Activated CD4-positive, alpha-beta T cell treated with anti-CD3 and anti-CD28 coated beads, Interleukin-2, amount 10 ng/mL, durations not matched to agents 24 days and 14 days (primary cell): Measurements from ENCODE around the gene C6orf120. TPM values are rescaled to one million over a fixed set of nuclear protein-coding genes. Genes with fewer than 3 reads are reported as not detected.

Source experiments
- DNase-seq: peaks from one replicate; pipeline ENCODE4 v3.0.0; 2022
- H3K27ac Mint-ChIP-seq: one replicate; pipeline ENCODE4 v1.8.0; 2022; ENCODE audit warnings: mild to moderate bottlenecking, mixed read lengths
- H3K27me3 Mint-ChIP-seq: one replicate; pipeline ENCODE4 v1.8.0; 2022; ENCODE audit warnings: mixed read lengths
- H3K36me3 Mint-ChIP-seq: one replicate; pipeline ENCODE4 v1.8.0; 2022; ENCODE audit warnings: low read depth, mild to moderate bottlenecking, mixed read lengths
- H3K4me1 Mint-ChIP-seq: one replicate; pipeline ENCODE4 v1.8.0; 2021; ENCODE audit warnings: mixed read lengths
- H3K4me3 Mint-ChIP-seq: one replicate; pipeline ENCODE4 v1.8.0; 2022; ENCODE audit warnings: mild to moderate bottlenecking, moderate library complexity, mixed read lengths
- H3K9me3 Mint-ChIP-seq: one replicate; pipeline ENCODE4 v1.8.0; 2021; ENCODE audit warnings: mixed read lengths
- intact Hi-C: fragments of 100-400 bp; cut with micrococcal nuclease; formaldehyde crosslinking; loops from one replicate; pipeline ENCODE4 v1.15.1; 2023
- total RNA-seq: library from RNA; stranded (reverse); gene quantifications from 2 replicates; pipeline ENCODE4 v1.2.3, GENCODE V29; 2022

The C6orf120 gene
- total RNA-seq, 1 donor from 2014 or later: 23.8 TPM

DNA sequence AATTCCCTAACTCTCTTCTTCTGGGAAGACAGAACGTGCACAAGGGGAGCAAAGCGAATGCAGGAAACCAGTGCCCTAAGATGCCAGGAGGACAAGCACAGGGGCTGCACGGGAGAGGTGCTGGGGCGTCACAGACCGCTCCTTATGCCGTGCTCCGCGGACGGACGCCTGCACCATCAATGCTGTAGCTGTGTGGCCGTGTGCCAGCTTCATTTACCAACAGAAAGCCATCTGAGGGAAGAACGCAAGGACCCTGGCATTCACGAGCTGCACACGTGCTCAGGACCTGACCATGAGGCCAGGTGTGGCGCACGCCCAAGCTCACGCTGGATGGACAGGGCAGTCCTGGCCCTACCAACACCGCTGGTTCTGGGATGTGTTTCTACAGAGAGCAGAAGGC is 35.5 kb upstream of the C6orf120 start:
- no peaks in the 10 kb centered on the region for H3K9me3 Mint-ChIP-seq
- no peak overlapping the region for H3K27ac Mint-ChIP-seq
- no peak for DNase-seq
- intact Hi-C loops: no loop called here
- H3K27me3 Mint-ChIP-seq: no peaks in the 10 kb centered on the region
- peaks cover 6% of the 10 kb centered on the region for H3K36me3 Mint-ChIP-seq
- H3K4me3 Mint-ChIP-seq: no peak overlapping the region
- H3K4me1 Mint-ChIP-seq: peaks cover 6% of the 10 kb centered on the region

DNA sequence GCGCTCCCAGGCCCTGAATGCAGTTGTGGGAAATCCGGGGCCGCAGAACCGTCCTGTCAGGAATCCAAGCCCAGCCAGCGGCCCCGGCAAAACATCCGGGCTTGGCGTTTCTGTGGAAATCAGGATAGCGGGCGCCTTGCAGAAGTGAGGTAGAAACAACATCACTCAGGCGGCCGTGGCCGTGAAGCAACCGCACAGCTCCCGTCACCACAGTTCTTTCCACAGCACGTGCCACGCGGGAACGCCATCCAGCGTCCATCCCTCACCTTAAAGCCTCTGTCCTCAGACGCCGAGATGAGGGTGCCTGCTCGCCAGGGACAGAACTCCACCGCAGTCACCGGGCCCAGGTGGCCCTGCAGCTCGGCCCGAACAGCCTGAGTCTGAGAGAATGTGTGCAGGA is 34.2 kb upstream of the C6orf120 start:
- no peaks in the 10 kb centered on the region for H3K27me3 Mint-ChIP-seq
- H3K4me1 Mint-ChIP-seq: peaks cover 6% of the 10 kb centered on the region
- peaks cover 6% of the 10 kb centered on the region for H3K36me3 Mint-ChIP-seq
- no peak overlapping the region for H3K4me3 Mint-ChIP-seq
- H3K9me3 Mint-ChIP-seq: no peaks in the 10 kb centered on the region
- DNase-seq: no peak
- H3K27ac Mint-ChIP-seq: no peak overlapping the region
- intact Hi-C loops: no loop called here

DNA sequence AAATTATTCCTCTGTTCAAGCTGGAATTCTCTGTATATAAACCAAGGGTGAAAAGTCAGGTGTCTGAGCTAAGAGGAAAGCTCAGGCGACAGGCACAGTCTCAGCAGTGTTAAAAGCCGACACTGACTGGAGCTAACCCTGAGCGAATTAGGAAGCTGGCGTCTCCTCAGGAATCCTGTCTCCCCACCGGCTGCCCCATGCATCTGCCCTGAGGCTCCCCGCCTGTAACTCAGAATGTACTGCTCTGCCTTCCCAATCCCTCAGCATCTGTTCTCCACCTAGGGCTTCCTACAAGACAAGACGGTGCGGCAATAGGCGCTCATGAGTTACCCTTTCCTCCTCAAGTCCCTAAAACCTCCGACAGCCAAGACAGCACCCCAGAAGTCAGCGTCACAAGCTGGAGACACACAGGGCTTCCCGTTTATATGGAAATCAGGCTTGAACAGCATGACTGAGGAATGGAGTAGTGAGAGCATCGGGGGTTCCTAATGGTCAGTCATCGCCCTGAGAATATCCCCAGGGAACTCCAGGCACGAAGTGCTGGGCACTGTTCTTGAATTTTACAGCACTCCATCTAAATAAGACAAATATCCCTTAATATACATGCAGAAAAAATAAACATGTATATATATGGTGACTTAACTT is 33.6 kb upstream of the C6orf120 start:
- H3K27ac Mint-ChIP-seq: no peak overlapping the region

DNA sequence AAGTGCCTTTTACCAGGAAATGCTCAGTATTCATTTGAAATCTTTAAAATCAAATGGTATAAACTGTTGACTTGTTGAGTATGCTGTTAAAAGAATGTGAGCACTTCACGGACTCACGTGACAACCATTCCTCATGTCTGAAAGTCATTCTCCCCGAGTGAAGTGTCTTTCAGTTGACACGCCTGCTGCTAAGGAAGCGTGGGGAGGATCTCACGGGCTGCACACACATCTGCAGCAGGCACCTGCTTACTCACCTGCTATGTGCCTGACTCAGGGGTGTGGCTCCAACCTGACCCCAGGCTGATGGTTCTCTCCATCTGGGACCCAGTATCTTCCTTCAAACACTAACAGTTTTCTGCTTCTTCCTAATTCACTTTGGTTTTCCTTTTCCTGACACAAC is 32.8 kb upstream of the C6orf120 start:
- Mint-ChIP-seq H3K4me3 (no peak overlapping the region), H3K36me3 (peaks cover 2% of the 10 kb centered on the region), H3K4me1 (peaks cover 6% of the 10 kb centered on the region), H3K27ac (no peak overlapping the region), H3K27me3 (no peaks in the 10 kb centered on the region), H3K9me3 (no peaks in the 10 kb centered on the region)
- peak; percentile 47 for DNase-seq
- intact Hi-C loops: no loop called here

More for the DNA sequence above, 33.6 kb upstream of the C6orf120 start:
- no peak for DNase-seq
- Mint-ChIP-seq H3K9me3 (no peaks in the 10 kb centered on the region), H3K36me3 (peaks cover 6% of the 10 kb centered on the region), H3K27me3 (no peaks in the 10 kb centered on the region), H3K4me1 (peaks cover 6% of the 10 kb centered on the region), H3K4me3 (no peak overlapping the region)
- intact Hi-C loops: no loop called here

- intact Hi-C loops: no loop called here
- Mint-ChIP-seq H3K27me3 (no peaks in the 10 kb centered on the region), H3K9me3 (no peaks in the 10 kb centered on the region), H3K27ac (no peak overlapping the region), H3K4me3 (no peak overlapping the region), H3K36me3 (peaks cover 2% of the 10 kb centered on the region), H3K4me1 (peaks cover 6% of the 10 kb centered on the region)
- DNase-seq: no peak
Observed at GRCh38 chr6:169669889-169670288, 32.0 kb upstream of the C6orf120 start.

DNA sequence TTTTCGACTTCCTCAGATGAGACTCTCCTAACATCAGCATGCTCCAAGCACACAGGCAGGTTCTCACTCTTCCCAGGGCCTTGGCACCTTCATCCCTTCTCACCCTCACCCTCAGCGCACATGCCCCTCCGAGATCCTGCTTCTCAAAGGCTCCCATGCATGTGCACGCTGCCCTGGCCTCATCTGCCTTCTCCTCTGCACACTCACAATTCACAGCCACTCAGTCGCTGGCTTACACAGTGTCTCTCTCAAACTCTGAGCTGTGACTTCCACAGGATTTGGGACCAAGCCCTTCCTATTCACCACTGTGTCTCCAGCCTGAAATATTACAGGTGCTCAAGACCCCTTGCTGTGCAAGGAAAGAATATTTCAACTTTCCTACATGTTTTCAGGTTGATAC is 30.4 kb upstream of the C6orf120 start:
- no peak for DNase-seq
- intact Hi-C loops: no loop called here
- no peaks in the 10 kb centered on the region for H3K9me3 Mint-ChIP-seq
- H3K27me3 Mint-ChIP-seq: no peaks in the 10 kb centered on the region
- no peak overlapping the region for H3K4me3 Mint-ChIP-seq
- H3K4me1 Mint-ChIP-seq: peaks cover 6% of the 10 kb centered on the region
- H3K27ac Mint-ChIP-seq: no peak overlapping the region
- peaks cover 4% of the 10 kb centered on the region for H3K36me3 Mint-ChIP-seq

DNA sequence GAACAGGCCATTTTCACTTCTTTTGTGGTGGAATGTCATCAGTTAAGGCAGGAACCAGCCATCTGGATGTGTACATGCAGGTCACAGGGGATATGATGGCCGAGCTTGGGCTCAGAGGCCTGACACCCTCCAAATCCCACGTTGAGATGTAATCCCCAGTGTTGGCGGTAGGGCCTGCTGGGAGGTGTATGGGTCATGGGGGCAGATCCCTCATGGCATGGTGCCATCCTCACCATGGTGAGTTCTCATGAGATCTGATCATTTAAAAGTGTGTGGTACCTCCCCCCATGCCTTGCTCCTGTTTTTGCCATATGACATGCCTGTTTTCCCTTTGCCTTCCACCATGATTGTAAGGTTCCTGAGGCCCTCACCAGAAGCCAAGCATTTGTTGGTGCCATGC is 26.9 kb upstream of the C6orf120 start:
- no peak for DNase-seq
- Mint-ChIP-seq H3K27ac (no peak overlapping the region), H3K4me1 (peaks cover under 1% of the 10 kb centered on the region), H3K27me3 (no peaks in the 10 kb centered on the region), H3K4me3 (no peak overlapping the region), H3K9me3 (no peaks in the 10 kb centered on the region), H3K36me3 (peaks cover 6% of the 10 kb centered on the region)
- intact Hi-C loops: no loop called here

DNA sequence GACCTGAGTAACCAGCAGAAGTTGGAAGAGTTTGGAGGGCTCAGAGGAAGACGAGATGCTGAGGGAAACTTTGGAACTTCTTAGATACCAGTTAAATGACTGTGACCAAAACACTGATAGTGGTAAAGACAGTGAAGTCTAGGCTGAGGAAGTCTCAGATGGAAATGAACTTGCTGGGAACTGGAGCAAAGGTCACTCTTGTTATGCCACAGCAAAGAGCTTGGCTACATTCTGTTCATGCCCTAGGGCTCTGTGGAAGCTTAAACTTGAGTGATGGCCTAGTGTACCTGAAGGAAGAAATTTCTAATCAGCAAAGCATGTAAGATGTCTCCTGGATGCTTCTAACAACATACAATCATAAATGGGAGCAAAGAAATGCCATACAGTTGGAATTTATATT is 24.8 kb upstream of the C6orf120 start:
- Mint-ChIP-seq H3K4me1 (no peaks in the 10 kb centered on the region), H3K4me3 (no peak overlapping the region), H3K36me3 (peaks cover 14% of the 10 kb centered on the region), H3K27me3 (no peaks in the 10 kb centered on the region), H3K9me3 (peaks cover 4% of the 10 kb centered on the region), H3K27ac (no peak overlapping the region)
- intact Hi-C loops: no loop called here
- DNase-seq: no peak

- Mint-ChIP-seq H3K27ac (no peak overlapping the region), H3K4me3 (no peak overlapping the region), H3K27me3 (no peaks in the 10 kb centered on the region), H3K9me3 (peaks cover 4% of the 10 kb centered on the region), H3K36me3 (peaks cover 16% of the 10 kb centered on the region), H3K4me1 (no peaks in the 10 kb centered on the region)
- intact Hi-C loops: no loop called here
- no peak for DNase-seq
Observed at GRCh38 chr6:169678342-169678741, 23.6 kb upstream of the C6orf120 start.

- Mint-ChIP-seq H3K36me3 (peaks cover 46% of the 10 kb centered on the region), H3K4me1 (no peaks in the 10 kb centered on the region), H3K9me3 (peaks cover 19% of the 10 kb centered on the region), H3K4me3 (no peak overlapping the region), H3K27ac (no peak overlapping the region), H3K27me3 (no peaks in the 10 kb centered on the region)
- DNase-seq: no peak
- intact Hi-C loops: no loop called here
Observed at GRCh38 chr6:169684056-169684455, 17.9 kb upstream of the C6orf120 start.

DNA sequence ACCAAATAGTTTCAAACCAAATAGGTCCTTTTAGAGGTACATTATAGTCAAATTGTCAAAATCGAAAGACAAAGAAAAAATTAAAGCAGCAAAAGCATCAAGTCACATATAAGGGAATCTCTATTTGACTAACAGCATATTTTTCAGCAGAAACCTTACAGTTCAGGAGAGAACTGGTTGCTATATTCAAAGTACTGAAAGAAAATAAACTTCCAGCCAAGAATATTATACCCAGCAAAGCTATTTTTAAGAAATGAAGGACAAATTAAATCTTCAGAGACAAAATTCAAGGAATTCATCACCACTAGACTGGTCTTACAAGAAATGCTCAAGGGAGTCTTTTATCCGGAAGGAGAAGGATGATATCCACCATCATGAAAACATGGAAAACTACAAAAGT is 16.1 kb upstream of the C6orf120 start:
- Mint-ChIP-seq H3K36me3 (peaks cover 38% of the 10 kb centered on the region), H3K27me3 (no peaks in the 10 kb centered on the region), H3K27ac (no peak overlapping the region), H3K4me3 (no peak overlapping the region), H3K9me3 (peaks cover 20% of the 10 kb centered on the region), H3K4me1 (no peaks in the 10 kb centered on the region)
- intact Hi-C loops: no loop called here
- DNase-seq: no peak

DNA sequence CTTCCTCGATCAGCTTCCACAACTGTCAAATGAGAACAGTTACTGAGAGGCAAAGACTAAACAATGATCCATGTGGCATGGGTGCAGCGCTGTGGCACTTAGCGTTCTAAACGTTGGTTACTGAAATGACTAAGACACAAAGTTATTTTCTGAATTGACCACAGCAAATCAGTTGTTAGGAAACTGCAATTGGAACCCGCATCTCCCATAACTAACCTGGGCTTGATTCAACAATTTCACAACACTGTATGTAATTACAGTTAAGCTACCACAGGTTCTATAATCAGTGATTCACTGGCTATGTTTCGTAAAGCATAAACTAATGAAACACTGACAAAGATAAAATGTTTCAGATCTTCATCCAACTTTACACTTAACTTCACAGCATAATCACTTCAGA is 12.6 kb upstream of the C6orf120 start:
- H3K4me1 Mint-ChIP-seq: no peaks in the 10 kb centered on the region
- H3K4me3 Mint-ChIP-seq: no peak overlapping the region
- peaks cover 20% of the 10 kb centered on the region for H3K9me3 Mint-ChIP-seq
- peak; percentile 44 for DNase-seq
- intact Hi-C loops: no loop called here
- no peaks in the 10 kb centered on the region for H3K27me3 Mint-ChIP-seq
- no peak overlapping the region for H3K27ac Mint-ChIP-seq
- H3K36me3 Mint-ChIP-seq: peaks cover 34% of the 10 kb centered on the region

- Mint-ChIP-seq H3K4me3 (no peak overlapping the region), H3K36me3 (peaks cover 24% of the 10 kb centered on the region), H3K27me3 (no peaks in the 10 kb centered on the region), H3K4me1 (no peaks in the 10 kb centered on the region), H3K9me3 (peaks cover 15% of the 10 kb centered on the region), H3K27ac (no peak overlapping the region)
- no peak for DNase-seq
- intact Hi-C loops: no loop called here
Observed at GRCh38 chr6:169691260-169691659, 10.7 kb upstream of the C6orf120 start.

GRCh38 chr6:169692516-169692915 is 9.4 kb upstream of the C6orf120 start:
- H3K27ac Mint-ChIP-seq: no peak overlapping the region
- no peaks in the 10 kb centered on the region for H3K27me3 Mint-ChIP-seq
- intact Hi-C loops: no loop called here
- DNase-seq: no peak
- H3K36me3 Mint-ChIP-seq: peaks cover 16% of the 10 kb centered on the region
- no peak overlapping the region for H3K4me3 Mint-ChIP-seq
- no peaks in the 10 kb centered on the region for H3K4me1 Mint-ChIP-seq
- peaks cover 11% of the 10 kb centered on the region for H3K9me3 Mint-ChIP-seq

- no peak overlapping the region for H3K4me3 Mint-ChIP-seq
- H3K27ac Mint-ChIP-seq: no peak overlapping the region
- peaks cover 10% of the 10 kb centered on the region for H3K9me3 Mint-ChIP-seq
- DNase-seq: no peak
- no peaks in the 10 kb centered on the region for H3K27me3 Mint-ChIP-seq
- H3K36me3 Mint-ChIP-seq: peaks cover 9% of the 10 kb centered on the region
- intact Hi-C loops: no loop called here
- H3K4me1 Mint-ChIP-seq: peaks cover 2% of the 10 kb centered on the region
Observed at GRCh38 chr6:169695131-169695530, 6.8 kb upstream of the C6orf120 start.
